Adrenal gland (tissue), 12 donors: ENCODE results near the gene BRD2. TPM values are rescaled to one million over a fixed set of nuclear protein-coding genes. Genes with fewer than 3 reads are reported as not detected.

ENCODE experiments used
- DNase-seq, 7 donors: peaks; one replicate each; pipeline ENCODE4 v3.0.0-alpha.2; 2019 to 2020
- H3K27ac ChIP-seq, 5 donors: fragments of 200-600 bp; sonication (generic) in 4 of 5; 1 replicate in 3 of 5; 2 replicates in 2 of 5; pipeline versions ENCODE4 v1.5.1 to v1.8.0; 2016 to 2020; ENCODE audit warnings: mild to moderate bottlenecking in 1 of 5
- H3K27me3 ChIP-seq: fragments of 200-600 bp; 2 replicates; pipeline ENCODE4 v1.8.0; 2021
- H3K36me3 ChIP-seq, 2 donors: fragments of 200-600 bp; replicated peaks in 1 of 2; 1 replicate in 1 of 2; 2 replicates in 1 of 2; pipeline versions ENCODE4 v1.5.1 to v1.8.0; 2018 to 2022
- H3K4me1 ChIP-seq, 2 donors: fragments of 200-600 bp; replicated peaks in 1 of 2; 1 replicate in 1 of 2; 2 replicates in 1 of 2; pipeline versions ENCODE4 v1.5.1 to v1.8.0; 2018 to 2021
- H3K4me3 ChIP-seq, 4 donors: fragments of 200-600 bp; sonication (generic) in 3 of 4; one replicate each; pipeline ENCODE4 v1.5.1; 2016 to 2018
- H3K9me3 ChIP-seq, 3 donors: fragments of 200-600 bp; sonication (generic) in 1 of 3; replicated peaks in 1 of 3; 1 replicate in 2 of 3; 2 replicates in 1 of 3; pipeline versions ENCODE4 v1.5.1 to v1.8.0; 2016 to 2021
- POLR2A ChIP-seq, 2 donors: fragments of 450-650 bp; IDR thresholded peaks; one replicate each; pipeline ENCODE4 v1.6.1; 2017; ENCODE audit warnings: antibody characterized with exemption in 2 of 2, mild to moderate bottlenecking in 2 of 2, moderate library complexity in 1 of 2
- WGBS, 4 donors: extraction: QIAGEN DNeasy Blood & Tissue Kit in 2 of 4; methylation state at CpG; one replicate each; pipeline versions ENCODE4 v1.1.5 to v1.1.7; 2013 to 2017; 5-methylcytosine and 5-hydroxymethylcytosine counted together
- intact Hi-C, 2 donors: fragments of 100-400 bp; cut with DNase I; formaldehyde crosslinking; loops; one replicate each; pipeline versions ENCODE4 v1.14.1 to v1.15.0; 2022 to 2023
- polyA plus RNA-seq, 3 donors: library from polyadenylated mRNA; stranded (reverse); fragments of 200-250 nt in 2 of 3; fragments of 350-450 nt in 1 of 3; fragmentation: Illumina TruSeq in 1 of 3; extraction: RNeasy Lipid Tissue Mini Kit (QIAGEN cat#74804) in 1 of 3; gene quantifications; one replicate each; pipeline ENCODE4 v1.2.3, GENCODE V29; 2013 to 2014
- total RNA-seq, 9 donors: library from RNA; depleted of rRNA in 4 of 9; stranded (reverse); fragments of >200 nt in 4 of 9; fragments of 120-200 nt in 1 of 9; fragmentation: NEBNext Ultra II Directional in 1 of 9; extraction: Animal tissue kit (Norgen Biotek cat#: 25700) in 1 of 9; gene quantifications; one replicate each; pipeline versions ENCODE4 v1.1.0 to v1.2.4, GENCODE V29; 2013 to 2023
- TF ChIP-seq, protein P1 (sequence below), 6 experiments: fragments of 450-650 bp in 4 of 6; fragments of 200-600 bp in 2 of 6; sonication (generic) in 1 of 6; IDR thresholded peaks; 1 replicate in 5 of 6; 2 replicates in 1 of 6; pipeline versions ENCODE4 v1.5.1 to v1.8.0; 2016 to 2021; ENCODE audit warnings: antibody characterized with exemption in 6 of 6, mild to moderate bottlenecking in 2 of 6, moderate library complexity in 1 of 6
- donor health status: healthy with polysubstance abuse.
- donor health status: Bipolar disorder and iron deficiency.
- donor health status: DM: yes; HTN: yes; CAD: no.
- donor health status: DM: no; HTN: no; CAD: no.
- donor health status: DM: no; HTN: no; CAD: no.
- donor health status: DM: yes; HTN: yes; CAD: no.

The BRD2 gene
- total and polyA plus RNA-seq, 12 donors, result 127 to 288 (median 152) TPM

DNA sequence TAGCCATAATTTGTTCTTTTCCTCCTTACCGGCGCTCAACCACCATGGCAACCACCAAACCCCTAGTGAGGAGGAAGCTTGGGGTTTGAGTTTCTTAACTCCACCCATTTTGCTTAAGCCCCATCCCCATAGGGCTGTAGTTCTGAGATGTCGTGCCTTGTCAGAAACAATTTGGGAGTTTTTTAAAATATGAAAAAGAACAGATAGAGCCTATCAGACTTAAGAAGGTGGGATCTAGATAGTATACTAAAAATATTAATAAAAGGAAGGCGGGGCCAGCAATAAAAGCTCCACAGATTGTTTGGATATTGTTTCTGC, 5.6 kb downstream of the BRD2 start:
- peak overlapping the region in 3 of 4 donors; percentile 48 to 87 (median 78) for H3K4me3 ChIP-seq
- H3K27ac ChIP-seq, result peak overlapping the region in 1 of 5 donors; percentile 100
- H3K27me3 ChIP-seq, result no peaks in the 10 kb centered on the region
- no peak for DNase-seq
- H3K36me3 ChIP-seq, result peaks cover 3 to 58% of the 10 kb centered on the region in 2 donors
- H3K4me1 ChIP-seq, result peaks cover 27 to 38% of the 10 kb centered on the region in 2 donors
- no peaks in the 10 kb centered on the region for H3K9me3 ChIP-seq
- 0 to 3% (median 1%) methylated on average over 4 of the region's 4 CpGs for WGBS, 4 donors
- peak in 1 of 2 donors; percentile 25 for TF ChIP-seq POLR2A (IDR thresholded peaks at IDR 0.05)
- TF ChIP-seq, protein P1, sequence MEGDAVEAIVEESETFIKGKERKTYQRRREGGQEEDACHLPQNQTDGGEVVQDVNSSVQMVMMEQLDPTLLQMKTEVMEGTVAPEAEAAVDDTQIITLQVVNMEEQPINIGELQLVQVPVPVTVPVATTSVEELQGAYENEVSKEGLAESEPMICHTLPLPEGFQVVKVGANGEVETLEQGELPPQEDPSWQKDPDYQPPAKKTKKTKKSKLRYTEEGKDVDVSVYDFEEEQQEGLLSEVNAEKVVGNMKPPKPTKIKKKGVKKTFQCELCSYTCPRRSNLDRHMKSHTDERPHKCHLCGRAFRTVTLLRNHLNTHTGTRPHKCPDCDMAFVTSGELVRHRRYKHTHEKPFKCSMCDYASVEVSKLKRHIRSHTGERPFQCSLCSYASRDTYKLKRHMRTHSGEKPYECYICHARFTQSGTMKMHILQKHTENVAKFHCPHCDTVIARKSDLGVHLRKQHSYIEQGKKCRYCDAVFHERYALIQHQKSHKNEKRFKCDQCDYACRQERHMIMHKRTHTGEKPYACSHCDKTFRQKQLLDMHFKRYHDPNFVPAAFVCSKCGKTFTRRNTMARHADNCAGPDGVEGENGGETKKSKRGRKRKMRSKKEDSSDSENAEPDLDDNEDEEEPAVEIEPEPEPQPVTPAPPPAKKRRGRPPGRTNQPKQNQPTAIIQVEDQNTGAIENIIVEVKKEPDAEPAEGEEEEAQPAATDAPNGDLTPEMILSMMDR (IDR thresholded peaks at IDR 0.05), result no peak
- intact Hi-C loops, result loop anchor here in 1 of 2 donors (5.0 kb wide), 1 partner anchor 82 kb away; no protein-coding TSS in a partner anchor

DNA sequence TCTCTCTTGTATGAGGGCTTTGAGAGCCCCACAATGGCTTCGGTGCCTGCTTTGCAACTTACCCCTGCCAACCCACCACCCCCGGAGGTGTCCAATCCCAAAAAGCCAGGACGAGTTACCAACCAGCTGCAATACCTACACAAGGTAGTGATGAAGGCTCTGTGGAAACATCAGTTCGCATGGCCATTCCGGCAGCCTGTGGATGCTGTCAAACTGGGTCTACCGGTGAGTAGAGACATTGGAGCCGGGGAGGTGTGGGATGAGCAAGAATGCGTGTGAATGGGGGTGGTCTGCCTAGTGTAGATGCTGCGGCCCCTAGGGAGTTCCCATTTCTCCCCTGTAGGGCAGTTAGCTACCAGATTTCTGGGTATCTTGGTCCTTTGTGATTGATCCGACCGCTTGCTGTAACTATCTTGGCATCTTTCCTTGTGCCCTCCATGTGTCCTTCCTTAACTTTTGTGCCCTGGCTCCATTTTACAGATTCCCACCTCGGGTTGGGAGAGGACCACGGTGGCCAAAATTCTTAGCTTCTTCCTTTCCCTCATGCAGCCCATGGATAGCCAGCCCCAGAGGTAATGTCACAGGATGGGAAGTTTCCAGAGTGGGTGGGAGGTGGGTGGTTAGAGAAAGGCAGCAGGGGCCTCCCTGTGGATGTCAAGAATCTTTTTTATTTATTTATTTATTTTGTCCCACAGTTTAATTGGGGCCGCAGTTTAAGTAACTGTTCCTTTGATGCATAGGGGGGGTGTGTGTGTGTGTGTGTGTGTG, 6.3 kb downstream of the BRD2 start:
- Histone ChIP-seq H3K27ac (no peak overlapping the region), H3K36me3 (peaks cover 3 to 65% of the 10 kb centered on the region in 2 donors), H3K4me1 (peaks cover 27 to 46% of the 10 kb centered on the region in 2 donors), H3K4me3 (peak overlapping the region in 3 of 4 donors; percentile 48 to 87 (median 78)), H3K27me3 (no peaks in the 10 kb centered on the region), H3K9me3 (no peaks in the 10 kb centered on the region)
- TF ChIP-seq, protein P1 (IDR thresholded peaks at IDR 0.05), result no peak
- no peak for TF ChIP-seq POLR2A (IDR thresholded peaks at IDR 0.05)
- WGBS, 4 donors, result 3 to 8% (median 5%) methylated on average over 11 to 14 of the region's 14 CpGs
- intact Hi-C loops, result loop anchor here in 1 of 2 donors (5.0 kb wide), 1 partner anchor 82 kb away; no protein-coding TSS in a partner anchor
- no peak for DNase-seq

DNA sequence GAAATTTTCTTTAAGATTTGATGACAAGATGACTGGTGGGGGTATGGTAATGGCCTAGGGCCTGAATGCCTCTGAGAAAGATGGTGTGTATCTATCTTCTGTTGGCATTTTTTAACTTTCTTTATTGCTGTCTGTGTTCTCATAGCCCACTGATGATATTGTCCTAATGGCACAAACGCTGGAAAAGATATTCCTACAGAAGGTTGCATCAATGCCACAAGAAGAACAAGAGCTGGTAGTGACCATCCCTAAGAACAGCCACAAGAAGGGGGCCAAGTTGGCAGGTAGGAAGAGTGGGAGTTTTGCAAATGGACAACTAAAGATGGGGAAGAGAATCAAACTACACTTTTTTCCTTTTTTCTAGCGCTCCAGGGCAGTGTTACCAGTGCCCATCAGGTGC, 7.5 kb downstream of the BRD2 start:
- no peaks in the 10 kb centered on the region for H3K27me3 ChIP-seq
- DNase-seq, result no peak
- peaks cover 3 to 77% of the 10 kb centered on the region in 2 donors for H3K36me3 ChIP-seq
- intact Hi-C loops, result no loop called here
- H3K9me3 ChIP-seq, result no peaks in the 10 kb centered on the region
- H3K4me3 ChIP-seq, result peak overlapping the region in 1 of 4 donors; percentile 87
- TF ChIP-seq, protein P1 (IDR thresholded peaks at IDR 0.05), result no peak
- no peak for TF ChIP-seq POLR2A (IDR thresholded peaks at IDR 0.05)
- H3K27ac ChIP-seq, result no peak overlapping the region
- peaks cover 27 to 47% of the 10 kb centered on the region in 2 donors for H3K4me1 ChIP-seq
- WGBS, 4 donors, result 38 to 64% (median 47%) methylated on average over 2 of the region's 2 CpGs

DNA sequence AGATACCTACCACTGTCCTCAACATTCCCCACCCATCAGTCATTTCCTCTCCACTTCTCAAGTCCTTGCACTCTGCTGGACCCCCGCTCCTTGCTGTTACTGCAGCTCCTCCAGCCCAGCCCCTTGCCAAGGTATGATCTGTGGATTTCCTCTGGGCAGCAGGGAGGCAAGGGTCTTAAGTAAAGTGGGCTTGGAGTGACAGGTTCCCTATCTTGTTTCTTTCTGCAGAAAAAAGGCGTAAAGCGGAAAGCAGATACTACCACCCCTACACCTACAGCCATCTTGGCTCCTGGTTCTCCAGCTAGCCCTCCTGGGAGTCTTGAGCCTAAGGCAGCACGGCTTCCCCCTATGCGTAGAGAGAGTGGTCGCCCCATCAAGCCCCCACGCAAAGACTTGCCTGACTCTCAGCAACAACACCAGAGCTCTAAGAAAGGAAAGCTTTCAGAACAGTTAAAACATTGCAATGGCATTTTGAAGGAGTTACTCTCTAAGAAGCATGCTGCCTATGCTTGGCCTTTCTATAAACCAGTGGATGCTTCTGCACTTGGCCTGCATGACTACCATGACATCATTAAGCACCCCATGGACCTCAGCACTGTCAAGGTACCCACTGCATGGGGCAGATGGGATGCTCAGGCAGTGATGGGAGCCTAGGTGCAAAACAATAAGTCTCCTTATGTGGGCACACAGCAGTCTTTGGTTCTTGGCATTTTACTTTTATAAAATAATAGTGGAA, 8.1 kb downstream of the BRD2 start:
- peaks cover 27 to 50% of the 10 kb centered on the region in 2 donors for H3K4me1 ChIP-seq
- no peak overlapping the region for H3K4me3 ChIP-seq
- no peak overlapping the region for H3K27ac ChIP-seq
- TF ChIP-seq, protein P1 (IDR thresholded peaks at IDR 0.05), result no peak
- TF ChIP-seq POLR2A (IDR thresholded peaks at IDR 0.05), result no peak
- peaks cover 3 to 83% of the 10 kb centered on the region in 2 donors for H3K36me3 ChIP-seq
- no peaks in the 10 kb centered on the region for H3K27me3 ChIP-seq
- H3K9me3 ChIP-seq, result no peaks in the 10 kb centered on the region
- DNase-seq, result no peak
- intact Hi-C loops, result no loop called here
- 66 to 81% (median 78%) methylated on average over 7 of the region's 7 CpGs for WGBS, 4 donors
